Measurements from ENCODE around the gene HNRNPA3. TPM values are rescaled to one million over a fixed set of nuclear protein-coding genes. Genes with fewer than 3 reads are reported as not detected.

Gene HNRNPA3
- total and polyA plus RNA-seq, 2 of the 13 experiments (the other 11 are each of a cell fraction or from before 2014, with no cell fraction given), result 73.3 to 97.7 TPM

GRCh38 chr2:177187631-177188312 lies 24.8 kb upstream of the HNRNPA3 start (continued):
- TF ChIP-seq MBNL3 (CRISPR knock-in tag; conservative IDR thresholded peaks at IDR 0.05), result no peak
- no peak for TF ChIP-seq DNMT1 (CRISPR knock-in tag; IDR thresholded peaks at IDR 0.05)
- TF ChIP-seq NR2C2 (CRISPR knock-in tag; IDR thresholded peaks at IDR 0.05; ENCODE audit: borderline replicate concordance), result peak; percentile 89
- TF ChIP-seq ATF6 (CRISPR knock-in tag; conservative IDR thresholded peaks at IDR 0.05), result no peak
- no peak for TF ChIP-seq ZNF879 (CRISPR knock-in tag; IDR thresholded peaks at IDR 0.05)
- no peak for TF ChIP-seq ZNF674 (CRISPR knock-in tag; IDR thresholded peaks at IDR 0.05; ENCODE audit: low read depth)
- no peak for TF ChIP-seq U2AF1 (optimal IDR thresholded peaks at IDR 0.05; ENCODE audit: low read depth, low read length)
- no peak for TF ChIP-seq ZC3H13 (CRISPR knock-in tag; IDR thresholded peaks at IDR 0.05)
- TF ChIP-seq KAT2B (IDR thresholded peaks at IDR 0.05; ENCODE audit: borderline replicate concordance, low read depth, low read length), result no peak
- peak; percentile 75; the same call in 1 of the 2 replicates for TF ChIP-seq NFIC (IDR thresholded peaks at IDR 0.05; ENCODE audit: low read length)
- TF ChIP-seq ZNF160 (CRISPR knock-in tag; IDR thresholded peaks at IDR 0.05), result no peak
- TF ChIP-seq KDM4B (CRISPR knock-in tag; IDR thresholded peaks at IDR 0.05), result peak; percentile 86; the same call in 1 of the 2 replicates
- TF ChIP-seq PCBP2 (optimal IDR thresholded peaks at IDR 0.05; ENCODE audit: low read depth, low read length, poor library complexity, severe bottlenecking), result no peak
- TF ChIP-seq, protein P1, sequence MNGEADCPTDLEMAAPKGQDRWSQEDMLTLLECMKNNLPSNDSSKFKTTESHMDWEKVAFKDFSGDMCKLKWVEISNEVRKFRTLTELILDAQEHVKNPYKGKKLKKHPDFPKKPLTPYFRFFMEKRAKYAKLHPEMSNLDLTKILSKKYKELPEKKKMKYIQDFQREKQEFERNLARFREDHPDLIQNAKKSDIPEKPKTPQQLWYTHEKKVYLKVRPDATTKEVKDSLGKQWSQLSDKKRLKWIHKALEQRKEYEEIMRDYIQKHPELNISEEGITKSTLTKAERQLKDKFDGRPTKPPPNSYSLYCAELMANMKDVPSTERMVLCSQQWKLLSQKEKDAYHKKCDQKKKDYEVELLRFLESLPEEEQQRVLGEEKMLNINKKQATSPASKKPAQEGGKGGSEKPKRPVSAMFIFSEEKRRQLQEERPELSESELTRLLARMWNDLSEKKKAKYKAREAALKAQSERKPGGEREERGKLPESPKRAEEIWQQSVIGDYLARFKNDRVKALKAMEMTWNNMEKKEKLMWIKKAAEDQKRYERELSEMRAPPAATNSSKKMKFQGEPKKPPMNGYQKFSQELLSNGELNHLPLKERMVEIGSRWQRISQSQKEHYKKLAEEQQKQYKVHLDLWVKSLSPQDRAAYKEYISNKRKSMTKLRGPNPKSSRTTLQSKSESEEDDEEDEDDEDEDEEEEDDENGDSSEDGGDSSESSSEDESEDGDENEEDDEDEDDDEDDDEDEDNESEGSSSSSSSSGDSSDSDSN (CRISPR knock-in tag; IDR thresholded peaks at IDR 0.05), result peak; percentile 47; the same call in 1 of the 2 replicates
- no peak for TF ChIP-seq ZNF660 (CRISPR knock-in tag; IDR thresholded peaks at IDR 0.05; ENCODE audit: borderline replicate concordance, low read depth)
- peak; percentile 76; the same call in 1 of the 2 replicates for TF ChIP-seq ZNF230 (CRISPR knock-in tag; IDR thresholded peaks at IDR 0.05)
- TF ChIP-seq BORCS8-MEF2B (CRISPR knock-in tag; IDR thresholded peaks at IDR 0.05), result peak; percentile 94
- TF ChIP-seq ZNF124 (CRISPR knock-in tag; IDR thresholded peaks at IDR 0.05), result peak; percentile 91
- no peak for TF ChIP-seq ISX (CRISPR knock-in tag; conservative IDR thresholded peaks at IDR 0.05)
- TF ChIP-seq SCMH1 (CRISPR knock-in tag; IDR thresholded peaks at IDR 0.05; ENCODE audit: borderline replicate concordance), result no peak
- no peak for TF ChIP-seq CBX2 (IDR thresholded peaks at IDR 0.05; ENCODE audit: low read depth, low read length)
- no peak for TF ChIP-seq CBX2 (CRISPR knock-in tag; IDR thresholded peaks at IDR 0.05; ENCODE audit: low read depth)

Data from HepG2 (cell line).